RWPE2 (cell line): ENCODE results near the gene OAT.

Source experiments
- ATAC-seq: fragments of 200-7000 bp; cut with Tn5 transposase; 3 replicates; pipeline ENCODE4 v1.9.1; 2021; ENCODE audit warnings: low read depth
- DNase-seq: peaks from one replicate; pipeline ENCODE4 v3.0.0-alpha.2; 2020; ENCODE audit warnings: low spot score
- H3K27ac ChIP-seq: fragments of 450-650 bp; 2 replicates; pipeline ENCODE4 v1.5.1; 2017; ENCODE audit warnings: mild to moderate bottlenecking; ENCODE audit not compliant: poor library complexity, severe bottlenecking
- H3K27me3 ChIP-seq: fragments of 250-450 bp; sonication (Bioruptor Pico); 2 replicates; pipeline ENCODE4 v1.5.1; 2021; ENCODE audit warnings: mild to moderate bottlenecking, moderate library complexity; ENCODE audit not compliant: insufficient read depth, poor library complexity, severe bottlenecking
- H3K36me3 ChIP-seq: fragments of 250-450 bp; sonication (Bioruptor Pico); 2 replicates; pipeline ENCODE4 v1.5.1; 2020; ENCODE audit warnings: low read depth, mild to moderate bottlenecking, moderate library complexity
- H3K4me1 ChIP-seq: fragments of 250-450 bp; sonication (Bioruptor Pico); 2 replicates; pipeline ENCODE4 v1.5.1; 2021; ENCODE audit warnings: mild to moderate bottlenecking, moderate library complexity; ENCODE audit not compliant: insufficient read depth, poor library complexity, severe bottlenecking
- H3K4me3 ChIP-seq: fragments of 250-450 bp; sonication (Bioruptor Pico); 2 replicates; pipeline ENCODE4 v1.5.1; 2021; ENCODE audit warnings: mild to moderate bottlenecking, moderate library complexity; ENCODE audit not compliant: severe bottlenecking
- H3K9me3 ChIP-seq: fragments of 250-450 bp; sonication (Bioruptor Pico); 2 replicates; pipeline ENCODE4 v1.5.1; 2021; ENCODE audit warnings: mild to moderate bottlenecking, moderate library complexity; ENCODE audit not compliant: severe bottlenecking
- TF ChIP-seq, protein P1 (sequence below): fragments of 450-650 bp; IDR thresholded peaks from one replicate; pipeline ENCODE4 v1.5.1; 2017; ENCODE audit warnings: mild to moderate bottlenecking, moderate library complexity; ENCODE audit not compliant: poor library complexity, severe bottlenecking

The OAT gene

DNA sequence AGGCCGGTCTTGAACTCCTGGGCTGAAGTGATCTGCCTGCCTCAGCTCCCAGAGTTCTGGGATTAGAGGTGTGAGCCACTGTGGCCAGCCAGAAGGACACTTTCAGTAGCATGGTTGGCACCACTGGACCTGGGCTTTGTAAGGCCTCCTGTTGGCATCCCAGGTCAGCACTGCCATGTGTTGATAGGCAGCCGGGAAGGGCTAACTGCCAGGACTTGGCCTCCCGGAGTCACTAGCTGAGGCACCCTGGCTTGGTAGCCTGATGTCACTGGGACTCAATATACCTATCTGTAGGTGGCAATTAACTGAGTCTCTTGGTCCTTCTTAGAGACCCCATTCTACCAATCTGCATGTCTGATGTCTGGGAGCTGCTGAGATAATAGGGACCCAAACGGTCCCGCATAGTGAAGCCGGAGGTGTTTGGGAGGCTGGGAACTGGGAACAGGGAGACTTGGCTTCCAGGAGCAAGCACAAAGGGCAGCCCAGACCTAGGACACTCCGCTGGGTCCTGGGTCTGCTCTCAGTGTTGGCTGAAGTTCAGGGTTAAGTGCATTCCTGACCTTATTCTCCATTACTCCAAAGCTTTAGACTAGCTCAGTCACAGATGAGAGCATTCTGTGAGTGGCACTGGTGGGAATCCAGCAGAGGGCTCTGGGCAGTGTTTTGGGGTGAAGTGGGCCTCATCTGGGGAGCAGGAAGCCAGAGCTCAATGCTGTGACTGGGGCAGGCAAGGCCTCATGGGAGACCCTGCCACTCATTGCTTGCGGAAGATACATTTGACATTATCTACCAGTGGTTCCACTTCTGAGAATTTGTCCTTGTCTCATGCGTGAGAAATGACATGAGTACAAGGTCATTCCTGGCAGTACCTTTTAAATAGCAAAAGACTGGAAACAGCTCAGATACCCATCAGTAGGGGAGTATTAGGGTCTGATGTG lies 45.6 kb upstream of the OAT start:
- ATAC-seq (no peak), DNase-seq (no peak)
- Histone ChIP-seq H3K9me3 (no peaks in the 10 kb centered on the region), H3K27ac (no peak overlapping the region), H3K4me3 (no peak overlapping the region), H3K4me1 (no peaks in the 10 kb centered on the region), H3K36me3 (no peaks in the 10 kb centered on the region), H3K27me3 (no peaks in the 10 kb centered on the region)
- TF ChIP-seq, protein P1, sequence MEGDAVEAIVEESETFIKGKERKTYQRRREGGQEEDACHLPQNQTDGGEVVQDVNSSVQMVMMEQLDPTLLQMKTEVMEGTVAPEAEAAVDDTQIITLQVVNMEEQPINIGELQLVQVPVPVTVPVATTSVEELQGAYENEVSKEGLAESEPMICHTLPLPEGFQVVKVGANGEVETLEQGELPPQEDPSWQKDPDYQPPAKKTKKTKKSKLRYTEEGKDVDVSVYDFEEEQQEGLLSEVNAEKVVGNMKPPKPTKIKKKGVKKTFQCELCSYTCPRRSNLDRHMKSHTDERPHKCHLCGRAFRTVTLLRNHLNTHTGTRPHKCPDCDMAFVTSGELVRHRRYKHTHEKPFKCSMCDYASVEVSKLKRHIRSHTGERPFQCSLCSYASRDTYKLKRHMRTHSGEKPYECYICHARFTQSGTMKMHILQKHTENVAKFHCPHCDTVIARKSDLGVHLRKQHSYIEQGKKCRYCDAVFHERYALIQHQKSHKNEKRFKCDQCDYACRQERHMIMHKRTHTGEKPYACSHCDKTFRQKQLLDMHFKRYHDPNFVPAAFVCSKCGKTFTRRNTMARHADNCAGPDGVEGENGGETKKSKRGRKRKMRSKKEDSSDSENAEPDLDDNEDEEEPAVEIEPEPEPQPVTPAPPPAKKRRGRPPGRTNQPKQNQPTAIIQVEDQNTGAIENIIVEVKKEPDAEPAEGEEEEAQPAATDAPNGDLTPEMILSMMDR = no peak

DNA sequence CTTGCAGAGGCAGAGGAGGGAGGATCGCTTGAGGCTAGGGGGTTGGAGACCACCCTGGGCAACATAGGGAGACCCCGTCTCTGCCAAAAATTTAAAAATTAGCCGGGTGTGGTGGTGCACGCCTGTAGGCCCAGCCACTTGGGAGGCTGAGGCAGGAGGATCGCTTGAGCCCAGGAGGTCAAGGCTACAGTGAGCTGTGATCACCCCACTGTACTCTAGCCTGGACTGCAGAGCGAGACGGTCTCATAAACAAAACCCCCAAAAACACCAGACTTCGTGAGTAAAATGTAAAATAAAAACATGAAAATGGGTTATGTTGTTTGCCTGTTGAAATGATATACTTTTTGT lies 43.6 kb upstream of the OAT start:
- H3K9me3 ChIP-seq = no peaks in the 10 kb centered on the region
- H3K4me1 ChIP-seq = no peaks in the 10 kb centered on the region
- TF ChIP-seq, protein P1 = no peak
- no peaks in the 10 kb centered on the region for H3K36me3 ChIP-seq
- DNase-seq (no peak), ATAC-seq (no peak)
- peak overlapping the region; percentile 23 for H3K27ac ChIP-seq
- no peaks in the 10 kb centered on the region for H3K27me3 ChIP-seq
- peak overlapping the region; percentile 94 for H3K4me3 ChIP-seq

DNA sequence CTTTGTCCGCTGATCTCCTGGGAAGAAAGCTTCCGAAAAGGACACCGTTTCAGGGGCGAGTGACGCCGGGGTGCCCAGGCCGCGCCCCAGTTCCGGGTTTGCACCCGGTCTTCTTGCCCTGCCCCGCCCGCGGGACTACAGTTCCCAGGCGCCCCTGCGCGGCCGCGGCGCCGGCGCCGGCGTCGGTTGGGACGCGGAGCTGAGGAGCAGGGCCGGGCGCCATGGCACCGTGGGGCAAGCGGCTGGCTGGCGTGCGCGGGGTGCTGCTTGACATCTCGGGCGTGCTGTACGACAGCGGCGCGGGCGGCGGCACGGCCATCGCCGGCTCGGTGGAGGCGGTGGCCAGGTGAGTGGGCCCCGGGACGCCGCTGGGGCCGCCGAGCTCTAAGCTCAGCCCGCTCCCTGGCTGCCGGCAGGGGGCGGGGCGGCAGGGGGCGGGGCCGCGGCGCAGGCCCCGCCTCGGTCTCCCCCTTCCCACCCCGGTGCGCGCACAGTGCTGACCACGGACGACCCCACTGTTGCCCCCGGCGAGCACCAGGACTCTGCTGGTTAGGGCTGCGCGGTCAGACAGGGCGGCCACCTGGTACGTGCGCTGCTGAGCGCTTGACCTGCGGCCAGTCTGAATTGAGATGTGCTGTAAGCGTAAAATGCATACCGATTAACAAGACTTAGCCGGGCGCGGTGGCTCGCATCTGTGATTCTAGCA lies 43.1 kb upstream of the OAT start, which contains the start of gene LHPP:
Gene LHPP, plus strand, starts transcription at position 182 of the 706 bp plus-strand sequence. Its CDS starts 40 bp downstream, at position 222.
- Histone ChIP-seq H3K27me3 (no peaks in the 10 kb centered on the region), H3K36me3 (no peaks in the 10 kb centered on the region), H3K27ac (peak within 1 kb of the TSS; percentile 23), H3K9me3 (no peaks in the 10 kb centered on the region), H3K4me3 (peak within 1 kb of the TSS; percentile 94), H3K4me1 (no peaks in the 10 kb centered on the region)
- TF ChIP-seq, protein P1 = peak; percentile 31
- ATAC-seq (peak; percentile 95), DNase-seq (no peak)

DNA sequence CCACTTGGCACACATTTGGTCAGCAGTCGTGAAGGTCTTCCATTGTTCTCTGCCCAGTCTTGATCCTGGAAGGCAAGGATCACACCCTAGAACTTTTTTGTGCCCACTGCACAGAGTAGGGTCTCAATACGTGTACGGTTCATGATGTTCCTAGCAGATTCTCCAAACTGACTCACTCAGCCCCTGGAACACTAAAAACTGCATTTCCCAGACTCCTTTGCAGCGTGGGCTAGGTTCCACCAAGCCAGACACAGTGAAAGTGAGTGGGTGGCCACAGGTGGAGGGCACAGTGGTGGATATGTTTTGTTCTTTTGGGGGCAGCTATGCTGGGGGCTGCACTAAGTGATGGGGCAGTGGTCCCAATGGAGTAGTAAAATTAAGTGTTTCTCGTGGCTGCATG lies 41.4 kb upstream of the OAT start:
- Histone ChIP-seq H3K4me1 (no peaks in the 10 kb centered on the region), H3K4me3 (no peak overlapping the region), H3K27me3 (no peaks in the 10 kb centered on the region), H3K27ac (no peak overlapping the region), H3K36me3 (no peaks in the 10 kb centered on the region), H3K9me3 (no peaks in the 10 kb centered on the region)
- DNase-seq (no peak), ATAC-seq (no peak)
- TF ChIP-seq, protein P1 = no peak
